Prostate gland (tissue), 2 donors: ENCODE results near the gene DCST1.

ENCODE experiments used
- CTCF ChIP-seq, 4 experiments: fragments of 200-600 bp in 2 of 4; fragments of 450-650 bp in 2 of 4; sonication (generic) in 2 of 4; IDR thresholded peaks; 1 replicate in 3 of 4; 2 replicates in 1 of 4; pipeline ENCODE4 v1.5.1; 2016 to 2019; ENCODE audit warnings: antibody characterized with exemption in 4 of 4, mild to moderate bottlenecking in 2 of 4, moderate library complexity in 2 of 4
- POLR2A ChIP-seq: fragments of 450-650 bp; IDR thresholded peaks from one replicate; pipeline ENCODE4 v1.6.1; 2016; ENCODE audit warnings: antibody characterized with exemption, mild to moderate bottlenecking
- POLR2AphosphoS5 ChIP-seq: sonication (generic); formaldehyde crosslinking; IDR thresholded peaks from one replicate; pipeline ENCODE4 v1.6.1; 2017; ENCODE audit warnings: antibody characterized with exemption

- no peak for TF ChIP-seq CTCF (IDR thresholded peaks at IDR 0.05)
- no peak for TF ChIP-seq POLR2AphosphoS5
- TF ChIP-seq POLR2A = no peak
These were observed 40.7 kb upstream of the DCST1 start for GRCh38 chr1:154992721-154993571.
